ENCODE data around the gene KIAA1549.
A peak's percentile ranks its signal among the peaks of the same experiment; 100 is the strongest.
"Not testable (repeated sequence)": the region's sequence is repeated elsewhere in the genome, so short reads cannot be mapped to it uniquely, and the experiment has no call there.

The KIAA1549 gene

DNA sequence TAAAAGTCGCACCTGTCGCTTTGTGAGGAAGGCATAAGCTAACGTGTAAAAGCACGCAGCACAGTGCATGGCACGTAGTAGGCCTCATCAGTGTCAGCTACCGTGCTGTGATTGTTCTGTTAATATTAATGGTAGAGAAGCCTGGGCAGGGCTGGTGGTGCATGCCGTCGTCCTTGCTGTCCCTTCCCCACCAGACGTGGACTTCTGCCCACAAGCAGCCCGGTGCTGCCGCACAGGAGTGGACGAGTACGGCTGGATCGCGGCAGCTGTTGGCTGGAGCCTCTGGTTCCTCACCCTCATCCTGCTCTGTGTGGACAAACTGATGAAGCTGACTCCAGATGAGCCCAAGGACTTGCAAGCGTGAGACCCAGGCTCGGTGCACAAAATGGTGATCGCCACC lies 178.5 kb downstream of the KIAA1549 start:
- no peak for DNase-seq

DNA sequence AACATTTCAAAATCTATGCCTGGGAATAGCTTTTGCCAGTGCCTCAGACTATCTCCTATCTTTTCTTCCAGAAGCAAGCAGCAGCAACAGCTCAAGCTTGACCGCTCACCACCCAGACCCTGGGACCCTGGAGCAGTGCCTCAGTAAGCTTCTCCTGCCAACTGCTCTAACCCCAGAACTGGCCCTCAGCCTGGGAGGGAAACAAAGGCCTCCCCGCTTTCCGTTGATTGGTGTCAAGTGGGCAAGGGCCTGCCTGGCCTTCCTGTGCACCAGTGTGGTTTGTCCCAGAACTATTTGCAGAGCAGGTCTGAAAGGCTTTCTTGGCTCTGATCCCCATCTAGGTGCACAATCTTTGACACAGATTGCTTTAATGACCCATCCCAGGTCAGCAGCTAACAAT lies 179.9 kb downstream of the KIAA1549 start:
- no peak for DNase-seq

DNA sequence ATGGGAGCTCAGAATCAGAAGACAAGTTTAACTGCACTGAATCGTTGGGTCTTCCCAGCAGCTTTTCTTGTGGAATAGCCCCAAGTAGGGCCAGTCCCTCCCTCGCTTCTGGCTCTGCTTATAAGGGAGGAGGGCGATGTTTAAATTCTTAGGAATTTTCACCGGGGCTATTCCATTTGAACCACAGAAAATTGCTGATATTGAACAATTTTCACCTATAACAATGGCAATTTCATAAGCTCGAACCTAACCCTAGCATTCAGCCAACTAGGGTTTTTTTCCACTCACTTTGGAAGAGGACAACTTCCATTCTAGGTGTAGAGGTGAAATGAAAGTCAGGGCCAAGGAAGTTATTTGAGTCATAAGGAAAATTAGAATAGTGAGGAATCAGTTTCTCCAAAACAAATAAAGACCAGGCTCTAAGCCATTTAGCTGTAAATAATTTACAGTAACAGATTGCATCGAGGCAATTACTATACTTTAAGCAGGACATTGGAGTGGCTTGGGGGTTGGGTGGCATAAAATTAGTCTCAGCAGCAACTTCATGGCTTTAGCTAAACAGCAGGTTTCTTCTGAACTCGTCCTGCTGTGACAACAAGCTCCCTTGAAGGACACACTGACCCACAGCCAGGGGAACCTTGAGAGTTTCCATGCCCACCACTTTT lies 181.7 kb downstream of the KIAA1549 start:
- no peak for DNase-seq

- DNase-seq = no peak
Measured at GRCh38 chr7:138798836-138799235, 182.4 kb downstream of the KIAA1549 start.

DNA sequence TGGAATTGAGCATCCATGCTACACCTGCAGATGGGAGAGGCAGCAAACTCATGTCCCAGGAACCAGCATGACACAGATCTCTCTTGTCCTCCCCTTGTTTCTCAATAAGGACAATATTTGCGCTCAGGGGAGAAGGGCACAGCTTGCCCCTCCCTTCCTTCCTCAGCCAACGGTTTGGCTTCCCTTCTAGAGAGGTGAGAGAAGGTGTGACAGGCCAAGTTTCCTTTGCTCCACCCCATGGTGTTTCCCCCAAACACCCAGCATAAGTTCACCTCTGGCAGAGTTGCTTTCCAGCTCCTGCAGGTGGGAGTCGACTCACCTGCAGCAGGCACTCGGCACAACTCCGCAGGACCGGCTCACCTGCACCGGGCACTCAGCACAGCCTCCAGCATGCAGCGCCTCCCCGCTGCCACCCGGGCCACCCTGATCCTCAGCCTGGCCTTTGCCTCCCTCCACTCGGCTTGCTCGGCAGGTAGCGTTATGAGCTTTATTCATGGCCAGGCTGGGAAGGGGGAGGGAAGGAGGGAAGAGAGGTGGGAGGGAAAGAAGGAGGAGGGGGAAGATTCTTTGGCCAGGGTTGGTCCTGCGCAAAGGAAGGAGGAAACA lies 183.4 kb downstream of the KIAA1549 start, which contains the start of the genes ATP6V0A4 and TMEM213:
ATP6V0A4 (minus strand) TSS at position 482 of the 606 bp plus-strand sequence. CDS start 26,949 bp downstream, outside the sequence.
TMEM213 (plus strand) TSS at position 280 of the 606 bp plus-strand sequence; CDS start at position 391, 111 bp downstream.
- peak in 2 of 5 experiments; percentile 15 to 16 for DNase-seq

DNA sequence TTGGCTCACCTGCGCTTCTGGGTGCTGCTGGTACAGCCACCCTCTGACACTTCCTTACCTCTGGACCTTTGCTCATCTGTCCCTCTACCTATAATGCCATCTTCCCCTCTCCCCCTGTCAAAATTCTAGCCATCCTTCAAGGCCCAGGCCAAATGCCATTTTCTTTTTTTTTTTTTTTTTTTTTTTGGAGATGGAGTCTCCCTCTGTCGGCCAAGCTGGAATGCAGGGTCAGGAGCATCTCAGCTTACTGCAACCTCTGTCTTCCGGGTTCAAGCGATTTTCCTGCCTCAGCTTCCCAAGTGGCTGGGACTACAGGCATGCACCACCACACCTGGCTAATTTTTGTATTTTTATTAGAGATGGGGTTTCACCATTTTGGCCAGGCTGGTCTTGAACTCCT lies 184.1 kb downstream of the KIAA1549 start:
- not testable (repeated sequence) for DNase-seq

- DNase-seq = no peak
Measured at GRCh38 chr7:138796038-138796615, 185.1 kb downstream of the KIAA1549 start.

DNA sequence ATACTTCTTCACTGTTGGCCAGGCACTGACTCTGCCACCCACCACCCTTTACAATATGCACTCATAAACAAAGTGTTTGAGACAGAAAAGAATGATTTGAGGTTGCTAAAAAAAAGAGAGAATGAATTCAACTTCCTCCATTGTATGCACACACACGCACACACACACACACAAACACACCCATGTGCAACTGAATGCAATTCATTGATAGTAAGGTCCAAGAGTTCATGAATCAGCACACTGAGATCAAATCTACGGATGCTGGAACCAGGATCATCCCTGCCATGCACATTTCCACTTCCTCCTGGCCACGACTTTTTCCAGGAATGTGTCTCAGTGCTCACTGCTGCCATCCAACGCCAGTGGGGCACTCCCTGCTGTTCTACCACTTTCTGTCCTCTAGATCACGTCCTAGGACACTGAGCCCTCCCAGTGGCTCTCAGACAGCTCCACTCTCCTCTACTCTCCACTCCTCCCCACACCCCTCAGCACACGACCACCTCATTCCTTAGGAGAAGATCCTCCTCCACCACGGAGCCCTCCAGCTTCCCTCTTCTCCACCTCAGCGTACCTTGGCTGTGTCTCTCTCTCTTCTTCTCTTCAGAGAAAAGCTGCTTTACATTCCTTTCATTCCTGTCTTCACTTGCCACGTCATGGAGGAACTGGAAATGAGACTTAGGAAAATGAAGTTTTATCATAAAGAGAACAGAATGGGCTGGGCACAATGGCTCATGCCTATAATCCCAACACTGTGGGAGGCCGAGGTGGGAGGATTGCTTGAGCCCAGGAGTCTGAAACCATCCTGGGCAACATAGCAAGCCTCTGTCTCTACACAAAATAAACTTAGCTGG lies 195.4 kb downstream of the KIAA1549 start:
- DNase-seq = no peak

DNA sequence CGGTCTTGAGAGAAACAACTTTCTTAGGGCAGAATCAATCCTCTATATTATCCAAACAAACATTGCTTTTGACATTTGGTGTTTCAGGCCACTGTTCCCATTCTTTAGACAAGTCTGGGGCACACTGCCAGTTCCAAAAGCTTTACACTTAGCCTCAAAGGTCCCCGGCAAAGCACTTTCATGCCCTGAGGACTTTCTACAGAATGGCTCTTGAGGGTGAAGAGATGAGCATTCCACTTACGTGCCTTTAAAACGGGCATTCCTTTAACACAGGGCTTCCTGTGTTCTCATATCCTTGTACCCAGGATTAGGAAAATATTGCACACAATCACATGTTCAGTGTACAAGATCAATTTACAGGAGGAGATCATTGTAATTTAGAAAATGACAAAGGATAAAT lies 196.5 kb downstream of the KIAA1549 start:
- no peak for DNase-seq
